HEK293 (cell line): ENCODE results near the gene TTC27.

ENCODE experiments used
- CTCF ChIA-PET: fragments of 350-600 bp; formaldehyde crosslinking; extraction: SDS; loops from one replicate; lab custom pipeline; 2021; ENCODE audit warnings: antibody characterized with exemption; lab: Yijun Ruan, JAX
- POLR2A ChIA-PET: fragments of 300-600 bp; formaldehyde crosslinking; extraction: SDS; loops from one replicate; lab custom pipeline; 2020; ENCODE audit warnings: antibody characterized with exemption, inconsistent platforms; lab: Yijun Ruan, JAX
- H3K27ac ChIP-seq: fragments of 200-500 bp; sonication (Bioruptor generic); 2 replicates; pipeline ENCODE4 v1.5.1; 2014; ENCODE audit warnings: low read depth, low read length, control low read depth, inconsistent platforms; ENCODE audit errors: extremely low read depth
- H3K36me3 ChIP-seq, 2 experiments: fragments of 200-500 bp in 1 of 2; sonication (Bioruptor generic) in 1 of 2; 1 replicate in 1 of 2; 2 replicates in 1 of 2; pipeline ENCODE4 v1.5.1; 2014 to 2017; ENCODE audit warnings: inconsistent platforms in 2 of 2, low read length in 2 of 2; ENCODE audit not compliant: control insufficient read depth in 2 of 2, insufficient read depth in 1 of 2
- H3K4me1 ChIP-seq: fragments of 200-500 bp; sonication (Bioruptor generic); 2 replicates; pipeline ENCODE4 v1.5.1; 2014; ENCODE audit warnings: mild to moderate bottlenecking, low read length, inconsistent platforms; ENCODE audit not compliant: control insufficient read depth, insufficient read depth
- H3K4me3 ChIP-seq: 2 replicates; pipeline ENCODE4 v1.5.1; 2011; ENCODE audit warnings: low read depth, mild to moderate bottlenecking, control low read depth, low read length, moderate library complexity
- H3K9me3 ChIP-seq: fragments of 200-500 bp; sonication (Bioruptor generic); 2 replicates; pipeline ENCODE4 v1.5.1; 2014; ENCODE audit warnings: low read depth, low read length, inconsistent platforms; ENCODE audit not compliant: control insufficient read depth, insufficient read depth
- AEBP2 ChIP-seq: fragments of 450-650 bp; formaldehyde crosslinking; IDR thresholded peaks from 2 replicates; pipeline ENCODE4 v1.5.1; 2016; ENCODE audit warnings: missing biosample characterization, missing genetic modification characterization, borderline replicate concordance
- GLI4 ChIP-seq: fragments of 450-650 bp; formaldehyde crosslinking; IDR thresholded peaks from 2 replicates; pipeline ENCODE4 v1.5.1; 2016; ENCODE audit warnings: missing biosample characterization, missing genetic modification characterization
- PRDM10 ChIP-seq: fragments of 450-650 bp; formaldehyde crosslinking; IDR thresholded peaks from 2 replicates; pipeline ENCODE4 v1.5.1; 2016; ENCODE audit warnings: missing biosample characterization, missing genetic modification characterization
- SETDB1 ChIP-seq: IDR thresholded peaks from one replicate; pipeline ENCODE4 v1.6.1; 2017; ENCODE audit warnings: mild to moderate bottlenecking, low read length, moderate library complexity, mixed read lengths; ENCODE audit not compliant: insufficient read length
- SP3 ChIP-seq: fragments of 450-650 bp; formaldehyde crosslinking; IDR thresholded peaks from 2 replicates; pipeline ENCODE4 v1.5.1; 2016; ENCODE audit warnings: missing biosample characterization, missing genetic modification characterization
- ZNF133 ChIP-seq: fragments of 450-650 bp; formaldehyde crosslinking; IDR thresholded peaks from 2 replicates; pipeline ENCODE4 v1.5.1; 2016; ENCODE audit warnings: missing biosample characterization, missing genetic modification characterization
- ZNF18 ChIP-seq: fragments of 450-650 bp; formaldehyde crosslinking; IDR thresholded peaks from 2 replicates; pipeline ENCODE4 v1.5.1; 2016; ENCODE audit warnings: missing biosample characterization, missing genetic modification characterization
- ZNF223 ChIP-seq: fragments of 450-650 bp; formaldehyde crosslinking; IDR thresholded peaks from 2 replicates; pipeline ENCODE4 v1.5.1; 2016; ENCODE audit warnings: missing biosample characterization, missing genetic modification characterization
- ZNF24 ChIP-seq: fragments of 450-650 bp; formaldehyde crosslinking; IDR thresholded peaks from 2 replicates; pipeline ENCODE4 v1.5.1; 2016; ENCODE audit warnings: missing biosample characterization, missing genetic modification characterization
- ZNF266 ChIP-seq: fragments of 450-650 bp; formaldehyde crosslinking; IDR thresholded peaks from 2 replicates; pipeline ENCODE4 v1.5.1; 2016; ENCODE audit warnings: missing biosample characterization, missing genetic modification characterization, low read depth
- ZNF311 ChIP-seq: fragments of 450-650 bp; formaldehyde crosslinking; IDR thresholded peaks from 2 replicates; pipeline ENCODE4 v1.5.1; 2017; ENCODE audit warnings: missing biosample characterization, missing genetic modification characterization, borderline replicate concordance
- ZNF324 ChIP-seq: fragments of 450-650 bp; formaldehyde crosslinking; IDR thresholded peaks from 2 replicates; pipeline ENCODE4 v1.5.1; 2016; ENCODE audit warnings: missing biosample characterization, missing genetic modification characterization
- ZNF341 ChIP-seq: fragments of 450-650 bp; formaldehyde crosslinking; IDR thresholded peaks from 2 replicates; pipeline ENCODE4; 2016; ENCODE audit warnings: low read depth, missing biosample characterization, missing genetic modification characterization
- ZNF350 ChIP-seq: fragments of 450-650 bp; formaldehyde crosslinking; IDR thresholded peaks from 2 replicates; pipeline ENCODE4 v1.5.0; 2017; ENCODE audit warnings: missing biosample characterization, mild to moderate bottlenecking, missing genetic modification characterization
- ZNF37A ChIP-seq: fragments of 450-650 bp; IDR thresholded peaks from 2 replicates; pipeline ENCODE4 v1.5.1; 2018; ENCODE audit warnings: missing biosample characterization, missing genetic modification characterization
- ZNF398 ChIP-seq: fragments of 450-650 bp; formaldehyde crosslinking; IDR thresholded peaks from 2 replicates; pipeline ENCODE4 v1.5.1; 2017; ENCODE audit warnings: missing biosample characterization, missing genetic modification characterization
- ZNF530 ChIP-seq: fragments of 450-650 bp; formaldehyde crosslinking; IDR thresholded peaks from 2 replicates; pipeline ENCODE4 v1.5.1; 2016; ENCODE audit warnings: low read depth, missing biosample characterization, missing genetic modification characterization
- ZNF580 ChIP-seq: fragments of 450-650 bp; formaldehyde crosslinking; IDR thresholded peaks from 2 replicates; pipeline ENCODE4 v1.5.1; 2016; ENCODE audit warnings: missing biosample characterization, missing genetic modification characterization
- ZNF585B ChIP-seq: fragments of 450-650 bp; formaldehyde crosslinking; IDR thresholded peaks from 2 replicates; pipeline ENCODE4 v1.5.1; 2016; ENCODE audit warnings: missing biosample characterization, missing genetic modification characterization
- ZNF629 ChIP-seq: fragments of 450-650 bp; formaldehyde crosslinking; IDR thresholded peaks from 2 replicates; pipeline ENCODE4 v1.5.1; 2017; ENCODE audit warnings: missing biosample characterization, missing genetic modification characterization
- ZNF664 ChIP-seq: fragments of 450-650 bp; formaldehyde crosslinking; IDR thresholded peaks from 2 replicates; pipeline ENCODE4 v1.5.1; 2016; ENCODE audit warnings: missing biosample characterization, missing genetic modification characterization
- ZNF830 ChIP-seq: fragments of 450-650 bp; IDR thresholded peaks from 2 replicates; pipeline ENCODE4 v1.5.0; 2018; ENCODE audit warnings: missing biosample characterization, missing genetic modification characterization, low read depth, mild to moderate bottlenecking, moderate library complexity

TTC27 gene

GRCh38 chr2:32611771-32612170 lies 16.1 kb upstream of the TTC27 start (continued):
- TF ChIP-seq ZNF830 (tag by site-specific recombination) (no peak), ZNF398 (tag by site-specific recombination) (no peak)

GRCh38 chr2:32614084-32614483 lies 13.8 kb upstream of the TTC27 start:
- POLR2A ChIA-PET: no interaction called here
- Histone ChIP-seq H3K27ac (no peak overlapping the region), H3K4me3 (no peak overlapping the region), H3K4me1 (no peaks in the 10 kb centered on the region), H3K36me3 (peaks cover 49 to 58% of the 10 kb centered on the region in 2 experiments), H3K9me3 (no peaks in the 10 kb centered on the region)
- CTCF ChIA-PET: interaction anchor here (0.6 kb wide), 1 partner anchor 904 kb away, joined by 3 read pairs; no protein-coding TSS in a partner anchor
- TF ChIP-seq ZNF580 (tag by site-specific recombination) (no peak), ZNF324 (tag by site-specific recombination) (no peak), ZNF133 (tag by site-specific recombination) (no peak), AEBP2 (tag by site-specific recombination) (no peak), ZNF350 (tag by site-specific recombination) (no peak), ZNF629 (tag by site-specific recombination) (no peak), ZNF530 (tag by site-specific recombination) (no peak), ZNF266 (tag by site-specific recombination) (no peak), ZNF341 (no peak), PRDM10 (no peak), ZNF585B (tag by site-specific recombination) (no peak), ZNF18 (tag by site-specific recombination) (no peak), ZNF24 (no peak), ZNF311 (no peak), ZNF37A (tag by site-specific recombination) (no peak), ZNF664 (no peak), SP3 (no peak), GLI4 (tag by site-specific recombination) (no peak), ZNF223 (tag by site-specific recombination) (no peak), SETDB1 (no peak)
